ENCODE results near the gene PLVAP.

The PLVAP gene

DNA sequence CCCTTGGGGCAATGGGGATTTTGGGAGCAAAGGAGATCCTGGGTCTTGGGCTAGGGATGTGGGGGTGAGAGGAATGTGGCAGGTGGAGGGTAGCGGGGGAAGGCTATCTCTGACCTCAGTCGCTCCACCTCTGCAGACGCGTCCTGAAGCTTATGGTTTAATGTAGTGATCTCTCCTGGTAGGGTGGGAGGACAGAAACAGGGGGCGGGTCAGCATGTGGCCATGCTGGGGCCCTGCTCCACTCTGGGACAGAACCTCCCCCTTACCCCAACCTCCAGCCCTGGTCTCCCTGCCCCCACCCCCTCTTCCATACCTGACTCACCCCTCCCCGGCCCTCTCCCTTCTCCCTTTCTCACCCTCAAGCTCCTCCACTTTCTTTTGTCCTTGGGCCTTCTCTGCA lies 26.9 kb upstream of the PLVAP start:
- H3K27ac ChIP-seq: peak overlapping the region in 7 of 21 experiments; percentile 34 to 97 (median 91)
- H3K4me3 ChIP-seq: peak overlapping the region in 6 of 7 experiments; percentile 14 to 44 (median 33)

GRCh38 chr19:17402982-17403855 lies 26.1 kb upstream of the PLVAP start:
- H3K4me3 ChIP-seq: peak overlapping the region in 3 of 7 experiments; percentile 14 to 44 (median 44)

DNA sequence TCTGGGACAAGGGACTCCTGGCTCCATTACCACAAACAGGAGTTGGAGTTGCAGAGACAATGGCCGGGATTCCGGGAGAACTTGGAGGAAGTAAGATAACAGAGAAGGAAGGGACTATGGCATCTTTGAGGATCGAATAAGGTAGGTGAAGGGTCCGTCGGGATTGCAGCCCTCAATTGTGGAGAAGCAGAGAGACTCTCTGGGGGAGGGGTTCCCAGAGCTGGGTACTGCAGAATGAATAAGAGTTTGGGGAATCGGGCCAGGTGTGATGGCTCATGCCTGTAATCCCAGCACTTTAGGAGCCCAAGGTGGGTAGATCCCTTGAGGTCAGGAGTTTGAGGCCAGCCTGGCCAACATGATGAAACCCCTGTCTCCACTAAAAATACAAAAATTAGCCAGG lies 24.5 kb upstream of the PLVAP start:
- H3K4me3 ChIP-seq: no peak overlapping the region
- H3K27ac ChIP-seq: no peak overlapping the region

More at GRCh38 chr19:17402982-17403855, 26.1 kb upstream of the PLVAP start:
- H3K27ac ChIP-seq: peak overlapping the region in 4 of 21 experiments; percentile 47 to 97 (median 94)

GRCh38 chr19:17398902-17399527 lies 21.9 kb upstream of the PLVAP start:
- no peak overlapping the region for H3K4me3 ChIP-seq
- H3K27ac ChIP-seq: no peak overlapping the region

- H3K27ac ChIP-seq: peak overlapping the region in 1 of 21 experiments; percentile 17
- no peak overlapping the region for H3K4me3 ChIP-seq
Measured at GRCh38 chr19:17394891-17395415, 17.8 kb upstream of the PLVAP start.

- peak within 1 kb of the TSS in 1 of 21 experiments; percentile 17 for H3K27ac ChIP-seq
- H3K4me3 ChIP-seq: no peak within 1 kb of the TSS
Measured at GRCh38 chr19:17393914-17394313, 16.8 kb upstream of the PLVAP start, which contains the start of gene CCDC194. CCDC194 (minus strand) TSS chr19:17394196; CDS start chr19:17394158, 38 bp downstream.

GRCh38 chr19:17393002-17393401 lies 15.9 kb upstream of the PLVAP start:
- H3K4me3 ChIP-seq: no peak overlapping the region
- no peak overlapping the region for H3K27ac ChIP-seq

DNA sequence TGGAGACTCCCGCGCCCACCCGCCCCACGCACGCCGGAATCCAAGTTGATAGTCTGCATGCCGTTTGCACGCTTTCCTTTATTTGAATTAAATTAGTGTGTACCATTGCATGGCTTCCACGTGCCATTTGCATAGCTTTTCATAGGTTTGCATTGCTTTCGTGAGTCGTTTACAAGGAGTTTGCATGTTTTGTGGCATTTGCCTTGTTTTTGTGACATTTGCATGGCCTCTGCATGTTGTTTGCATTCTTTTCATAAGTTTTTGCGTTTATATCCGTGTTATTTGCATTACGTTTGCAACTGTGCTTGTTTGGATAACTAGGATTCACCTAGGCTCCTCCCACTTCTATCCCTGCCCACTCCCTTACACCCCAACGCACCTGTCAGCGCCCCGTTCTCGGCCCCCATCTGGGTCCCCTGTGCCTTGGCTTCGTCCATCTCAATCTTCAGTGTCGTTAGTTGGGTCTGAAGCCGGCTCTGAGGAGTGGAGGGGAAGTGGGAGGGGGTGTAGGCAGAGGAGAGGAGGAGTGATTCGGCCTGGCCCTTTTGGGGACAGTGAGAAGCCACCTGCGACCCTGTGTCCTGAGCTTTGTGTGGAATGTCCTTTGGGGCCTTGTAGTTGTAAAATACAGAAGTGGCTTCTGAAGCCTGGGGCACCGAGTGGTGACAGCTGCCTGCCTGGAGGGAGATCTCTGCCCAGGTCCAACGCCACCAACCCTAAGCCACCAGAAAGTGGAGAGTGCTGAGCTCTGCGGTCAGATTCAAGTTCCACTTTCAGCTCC lies 14.4 kb upstream of the PLVAP start:
- peak overlapping the region; percentile 9 to 52 (median 35) for H3K4me3 ChIP-seq
- H3K27ac ChIP-seq: peak overlapping the region in 6 of 21 experiments; percentile 3 to 42 (median 18)

DNA sequence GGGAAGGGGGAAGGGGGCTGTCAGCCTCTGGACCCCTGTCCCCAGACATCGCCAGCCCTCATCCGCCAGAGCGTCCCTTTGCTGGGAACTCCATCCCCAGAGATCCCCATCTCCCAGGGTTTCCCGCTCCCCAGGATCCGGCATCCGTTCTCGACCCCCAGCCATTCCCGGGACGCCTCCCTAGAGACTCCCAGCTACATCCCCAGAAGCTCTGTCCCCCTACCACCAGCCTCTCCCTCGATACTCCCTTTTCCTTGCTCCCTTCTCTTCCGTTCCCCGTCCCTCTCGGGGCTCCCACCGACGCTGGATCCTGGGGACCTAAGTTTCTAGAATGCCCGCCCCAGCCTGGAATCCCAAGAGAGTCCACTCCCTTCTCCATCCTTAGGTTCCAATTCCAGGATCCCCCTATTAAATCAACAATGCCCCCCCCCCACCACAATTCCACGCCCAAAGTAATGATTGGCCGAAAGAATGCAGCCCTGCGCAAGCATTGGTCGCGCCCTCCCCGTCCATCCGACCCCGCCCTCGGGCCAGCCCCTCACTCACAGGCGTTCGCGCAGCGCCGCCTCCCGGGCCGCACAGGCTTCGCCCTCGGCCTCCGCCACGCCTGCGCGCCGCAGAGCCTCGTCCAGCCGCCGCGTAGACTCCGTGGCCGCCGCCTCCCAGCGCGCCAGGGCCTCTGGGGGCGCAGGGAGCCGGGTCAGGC lies 13.7 kb upstream of the PLVAP start:
- H3K27ac ChIP-seq: peak overlapping the region in 11 of 21 experiments; percentile 9 to 69 (median 25)

DNA sequence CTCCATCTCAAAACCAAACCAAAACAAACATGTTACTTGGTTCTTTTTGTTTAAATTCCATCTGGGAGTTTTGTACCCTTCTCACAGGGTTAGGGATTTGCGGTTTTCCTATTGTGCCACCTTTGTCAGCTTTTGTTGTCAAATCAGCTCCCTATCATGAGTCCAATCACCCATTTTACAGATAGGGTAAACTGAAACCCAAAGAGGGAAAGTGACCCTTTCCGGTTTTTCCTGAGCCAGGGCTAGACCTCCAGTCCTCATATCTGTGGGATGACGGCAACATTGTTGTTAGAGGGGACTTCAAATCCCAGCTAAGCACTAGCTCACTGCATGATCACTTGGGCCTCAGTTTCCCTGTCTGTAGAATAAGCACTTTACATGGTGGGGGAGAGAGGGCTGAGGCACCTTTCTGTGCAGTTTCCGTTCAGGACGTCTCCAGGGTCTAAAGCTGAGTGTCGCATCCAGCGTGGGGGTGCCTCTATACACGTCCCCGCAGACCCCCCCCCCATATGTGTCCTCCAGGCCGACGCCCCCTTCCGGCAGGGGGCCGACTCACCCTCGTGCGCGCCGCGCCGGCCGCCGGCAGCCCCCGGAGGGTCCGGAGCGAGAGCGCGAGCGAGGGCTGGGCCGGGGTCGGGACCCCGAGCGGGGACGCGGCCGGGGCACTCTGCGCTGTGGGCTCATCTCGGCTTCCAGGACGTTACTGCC lies 13.0 kb upstream of the PLVAP start:
- peak overlapping the region in 7 of 21 experiments; percentile 17 to 69 (median 42) for H3K27ac ChIP-seq

More for the DNA sequence above, 13.7 kb upstream of the PLVAP start:
- H3K4me3 ChIP-seq: peak overlapping the region; percentile 20 to 52 (median 35)

GRCh38 chr19:17389288-17389687 lies 12.1 kb upstream of the PLVAP start:
- H3K4me3 ChIP-seq: no peak overlapping the region
- H3K27ac ChIP-seq: no peak overlapping the region

More for the DNA sequence above, 13.0 kb upstream of the PLVAP start:
- H3K4me3 ChIP-seq: peak overlapping the region; percentile 20 to 52 (median 35)

DNA sequence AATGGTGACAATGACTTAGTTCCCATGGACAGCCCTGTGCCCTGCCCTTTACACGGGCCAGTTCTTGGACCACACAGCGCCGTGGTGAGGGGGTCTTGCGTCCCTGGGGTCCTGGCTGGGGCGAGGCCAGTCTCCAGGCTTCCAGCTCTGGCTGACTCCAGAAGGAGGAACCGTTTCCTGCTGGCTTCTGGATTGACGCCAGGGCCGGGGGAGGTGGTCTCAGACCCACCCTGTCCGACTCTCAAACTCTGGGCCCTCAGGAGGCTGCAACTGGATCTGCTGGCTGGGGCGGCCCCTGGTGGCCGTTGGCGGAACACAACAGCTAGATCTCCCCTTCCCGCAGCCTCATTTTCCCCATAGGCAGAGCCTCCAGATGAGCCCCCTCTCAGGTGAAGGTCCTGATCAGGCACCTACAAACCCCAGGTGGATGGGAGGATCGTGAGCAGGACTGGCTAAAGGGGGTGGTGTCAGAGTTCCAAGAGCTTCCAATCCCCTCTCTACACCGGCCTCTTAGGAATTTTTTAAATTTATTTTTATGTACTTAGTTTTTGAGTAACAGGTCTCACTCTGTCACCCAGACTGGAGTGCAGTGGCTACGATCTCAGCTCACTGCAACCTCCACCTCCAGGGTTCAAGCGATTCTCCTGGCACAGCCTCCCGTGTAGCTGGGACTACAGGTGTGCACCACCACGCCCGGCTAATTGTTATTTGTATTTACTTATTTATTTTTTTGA lies 8.9 kb upstream of the PLVAP start:
- H3K27ac ChIP-seq: no peak overlapping the region
- no peak overlapping the region for H3K4me3 ChIP-seq

GRCh38 chr19:17380426-17381138 lies 3.4 kb upstream of the PLVAP start:
- no peak overlapping the region for H3K27ac ChIP-seq

DNA sequence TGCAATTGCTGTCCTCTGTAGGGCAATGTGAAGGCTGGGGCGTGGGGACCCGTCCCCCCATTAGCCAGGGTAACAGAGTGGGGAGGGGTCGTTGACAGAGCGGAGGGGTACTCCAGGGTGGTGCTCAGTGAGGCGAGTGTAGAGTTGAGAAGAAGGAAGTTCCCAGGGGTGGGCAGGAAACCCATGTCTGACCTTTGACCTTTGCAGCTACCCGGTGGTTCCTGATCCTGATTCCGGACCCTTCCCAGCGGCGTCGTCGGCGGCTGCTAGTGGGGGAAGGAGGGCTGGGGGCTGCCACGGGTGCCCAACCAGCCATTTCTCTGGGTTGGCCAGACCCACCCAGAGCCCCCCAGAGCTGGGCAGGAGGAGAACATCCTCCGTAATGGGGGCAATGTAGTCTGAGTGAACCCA lies 2.1 kb upstream of the PLVAP start:
- H3K27ac ChIP-seq: peak overlapping the region in 1 of 21 experiments; percentile 44
- H3K4me3 ChIP-seq: no peak overlapping the region

More at GRCh38 chr19:17380426-17381138, 3.4 kb upstream of the PLVAP start:
- no peak overlapping the region for H3K4me3 ChIP-seq

GRCh38 chr19:17378271-17378670 lies 1.1 kb upstream of the PLVAP start:
- H3K27ac ChIP-seq: no peak overlapping the region
- no peak overlapping the region for H3K4me3 ChIP-seq

DNA sequence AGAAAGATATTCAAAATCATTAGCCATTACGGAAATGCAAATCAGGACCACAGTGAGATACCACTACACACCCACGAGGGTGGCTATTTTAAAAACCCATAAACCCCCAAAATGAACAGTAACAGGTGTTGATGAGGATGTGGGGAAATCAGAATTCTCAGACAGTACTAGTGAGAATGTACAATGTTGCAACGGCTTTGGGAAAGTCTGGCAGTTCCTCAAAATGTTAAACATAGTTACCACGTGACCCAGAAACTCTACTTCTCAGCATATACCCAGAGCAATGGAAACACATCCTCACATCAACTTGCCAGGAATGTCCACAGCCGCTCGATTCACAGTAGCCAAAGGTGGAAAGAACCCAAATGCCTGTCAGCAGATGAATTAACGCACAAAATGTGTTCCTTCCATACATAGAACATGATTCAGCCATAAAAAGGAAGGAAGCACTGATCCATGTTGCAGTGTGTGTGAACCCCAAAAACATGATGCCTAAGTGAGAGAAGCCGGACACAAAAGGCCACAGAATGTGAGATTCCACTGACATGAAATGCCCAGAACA lies 7.0 kb downstream of the PLVAP start:
- H3K27ac ChIP-seq: peak overlapping the region in 1 of 21 experiments; percentile 37
- no peak overlapping the region for H3K4me3 ChIP-seq

GRCh38 chr19:17365361-17365760 lies 11.8 kb downstream of the PLVAP start:
- Histone ChIP-seq H3K27ac (no peak overlapping the region), H3K4me3 (no peak overlapping the region)

Data from skin epidermis (tissue), 12 donors.